Smooth muscle cell (in vitro differentiated cells): ENCODE data around the gene TECPR1. TPM values are rescaled to one million over a fixed set of nuclear protein-coding genes. Genes with fewer than 3 reads are reported as not detected.

ENCODE experiments used
- DNase-seq: peaks from one replicate; lab custom pipeline; 2025; ENCODE audit not compliant: unreplicated experiment; lab: John Stamatoyannopoulos, UW
- H2AFZ ChIP-seq: fragments of 200-600 bp; sonication (generic); 2 replicates; pipeline ENCODE4 v1.6.0; 2016; ENCODE audit warnings: antibody characterized with exemption, low read depth, mild to moderate bottlenecking
- H3F3A ChIP-seq: fragments of 200-600 bp; sonication (generic); 2 replicates; pipeline ENCODE4 v1.6.0; 2017; ENCODE audit warnings: antibody characterized with exemption, low read depth
- H3K27ac ChIP-seq: fragments of 200-600 bp; sonication (generic); 2 replicates; pipeline ENCODE4 v1.5.1; 2016; ENCODE audit warnings: low read depth, mild to moderate bottlenecking
- H3K27me3 ChIP-seq: fragments of 200-600 bp; sonication (generic); 2 replicates; pipeline ENCODE4 v1.6.1; 2016; ENCODE audit warnings: low read depth, mild to moderate bottlenecking
- H3K36me3 ChIP-seq: fragments of 200-600 bp; sonication (generic); 2 replicates; pipeline ENCODE4 v1.5.1; 2016; ENCODE audit warnings: low read depth
- H3K4me1 ChIP-seq: fragments of 200-600 bp; sonication (generic); 2 replicates; pipeline ENCODE4 v1.5.1; 2016; ENCODE audit warnings: low read depth
- H3K4me2 ChIP-seq: fragments of 200-600 bp; sonication (generic); 2 replicates; pipeline ENCODE4 v1.6.0; 2016; ENCODE audit warnings: mild to moderate bottlenecking
- H3K4me3 ChIP-seq: fragments of 200-600 bp; sonication (generic); 2 replicates; pipeline ENCODE4 v1.5.1; 2016; ENCODE audit warnings: mild to moderate bottlenecking
- H3K79me2 ChIP-seq: fragments of 200-600 bp; sonication (generic); 2 replicates; pipeline ENCODE4 v1.6.0; 2016; ENCODE audit warnings: low read depth, mild to moderate bottlenecking
- H3K9ac ChIP-seq: fragments of 200-600 bp; sonication (generic); 2 replicates; pipeline ENCODE4 v1.6.0; 2016; ENCODE audit warnings: low read depth
- H3K9me3 ChIP-seq: fragments of 200-600 bp; sonication (generic); replicated peaks from 2 replicates; pipeline ENCODE4 v1.5.1; 2016; ENCODE audit warnings: low read depth
- H4K20me1 ChIP-seq: fragments of 200-600 bp; sonication (generic); 2 replicates; pipeline ENCODE4 v1.6.0; 2016; ENCODE audit warnings: low read depth
- WGBS: methylation state at CpG from one replicate; pipeline ENCODE4 v1.1.7; 2016; ENCODE audit warnings: low lambda C conversion rate; 5-methylcytosine and 5-hydroxymethylcytosine counted together
- polyA plus RNA-seq: library from polyadenylated mRNA; unstranded; fragments of >200 nt; fragmentation: Nextera tagmentation; extraction: Ambion mirVana; gene quantifications from 2 replicates; pipeline ENCODE4 v1.2.1, GENCODE V29; 2016
- total RNA-seq: library from RNA; depleted of rRNA; stranded (reverse); fragments of >200 nt; gene quantifications from 2 replicates; pipeline ENCODE4 v1.2.3, GENCODE V29; 2014
- TF ChIP-seq, protein P1 (sequence below): fragments of 200-600 bp; sonication (generic); IDR thresholded peaks from 2 replicates; pipeline ENCODE4 v1.5.1; 2017; ENCODE audit warnings: borderline replicate concordance, mild to moderate bottlenecking, antibody characterized with exemption; ENCODE audit not compliant: insufficient read depth, poor library complexity, severe bottlenecking

The TECPR1 gene
- total and polyA plus RNA-seq, 2 experiments from 2014 or later, result 8.9 to 33.1 TPM

DNA sequence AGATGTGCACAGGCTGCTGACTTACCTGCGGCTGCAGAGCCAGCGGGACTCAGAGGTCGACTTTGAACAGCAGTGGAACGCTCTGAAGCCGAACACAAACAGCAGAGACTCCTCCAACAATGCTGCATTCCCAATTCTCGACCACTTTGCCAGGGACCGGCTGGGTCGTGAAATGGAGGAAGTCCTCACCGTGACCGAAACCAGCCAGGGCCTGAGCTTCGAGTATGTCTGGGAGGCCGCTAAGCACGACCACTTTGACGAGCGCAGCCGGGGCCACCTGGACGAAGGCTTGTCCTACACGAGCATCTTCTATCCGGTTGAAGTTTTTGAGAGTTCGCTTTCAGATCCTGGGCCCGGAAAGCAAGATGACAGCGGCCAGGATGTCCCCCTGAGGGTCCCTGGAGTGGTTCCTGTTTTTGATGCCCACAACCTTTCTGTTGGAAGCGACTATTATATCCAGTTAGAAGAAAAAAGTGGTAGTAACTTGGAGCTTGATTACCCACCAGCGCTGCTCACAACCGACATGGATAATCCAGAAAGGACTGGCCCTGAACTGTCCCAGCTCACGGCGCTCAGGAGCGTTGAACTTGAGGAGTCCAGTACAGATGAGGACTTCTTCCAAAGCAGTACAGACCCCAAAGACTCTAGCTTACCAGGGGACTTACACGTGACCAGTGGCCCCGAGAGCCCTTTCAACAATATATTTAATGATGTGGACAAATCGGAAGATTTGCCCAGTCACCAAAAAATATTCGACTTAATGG is 60.2 kb downstream of the TECPR1 start:
- Histone ChIP-seq H4K20me1 (no peaks in the 10 kb centered on the region), H3K27ac (no peak overlapping the region), H3K4me2 (no peak overlapping the region), H2AFZ (no peak overlapping the region), H3K36me3 (no peaks in the 10 kb centered on the region), H3K9ac (no peak overlapping the region), H3K4me3 (no peak overlapping the region), H3K79me2 (no peaks in the 10 kb centered on the region), H3K4me1 (no peaks in the 10 kb centered on the region), H3K9me3 (no peaks in the 10 kb centered on the region), H3F3A (no peaks in the 10 kb centered on the region), H3K27me3 (no peaks in the 10 kb centered on the region)
- WGBS, result 96% methylated on average over 32 of the region's 32 CpGs
- DNase-seq, result no peak
- TF ChIP-seq, protein P1, sequence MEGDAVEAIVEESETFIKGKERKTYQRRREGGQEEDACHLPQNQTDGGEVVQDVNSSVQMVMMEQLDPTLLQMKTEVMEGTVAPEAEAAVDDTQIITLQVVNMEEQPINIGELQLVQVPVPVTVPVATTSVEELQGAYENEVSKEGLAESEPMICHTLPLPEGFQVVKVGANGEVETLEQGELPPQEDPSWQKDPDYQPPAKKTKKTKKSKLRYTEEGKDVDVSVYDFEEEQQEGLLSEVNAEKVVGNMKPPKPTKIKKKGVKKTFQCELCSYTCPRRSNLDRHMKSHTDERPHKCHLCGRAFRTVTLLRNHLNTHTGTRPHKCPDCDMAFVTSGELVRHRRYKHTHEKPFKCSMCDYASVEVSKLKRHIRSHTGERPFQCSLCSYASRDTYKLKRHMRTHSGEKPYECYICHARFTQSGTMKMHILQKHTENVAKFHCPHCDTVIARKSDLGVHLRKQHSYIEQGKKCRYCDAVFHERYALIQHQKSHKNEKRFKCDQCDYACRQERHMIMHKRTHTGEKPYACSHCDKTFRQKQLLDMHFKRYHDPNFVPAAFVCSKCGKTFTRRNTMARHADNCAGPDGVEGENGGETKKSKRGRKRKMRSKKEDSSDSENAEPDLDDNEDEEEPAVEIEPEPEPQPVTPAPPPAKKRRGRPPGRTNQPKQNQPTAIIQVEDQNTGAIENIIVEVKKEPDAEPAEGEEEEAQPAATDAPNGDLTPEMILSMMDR, result no peak

DNA sequence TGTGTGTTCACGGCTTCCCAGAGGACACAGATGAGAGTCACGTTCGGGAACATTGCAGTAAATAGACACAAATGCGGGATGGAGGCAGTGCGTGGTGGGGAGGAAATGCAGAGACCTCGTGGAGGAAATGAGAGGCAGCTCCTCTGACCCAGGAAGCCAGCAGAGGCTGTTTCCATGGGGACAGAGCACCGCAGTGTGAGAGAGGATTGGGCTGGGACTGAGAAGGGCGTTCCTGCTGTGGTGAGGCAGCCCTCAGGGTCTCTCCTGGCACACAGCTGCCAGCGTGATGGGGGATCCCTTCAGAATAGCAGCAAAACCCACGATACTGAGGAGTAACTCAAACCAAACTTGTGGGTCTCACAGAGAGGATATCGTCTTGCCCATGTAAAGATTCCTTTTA is 62.5 kb downstream of the TECPR1 start:
- WGBS, result 96% methylated on average over 11 of the region's 11 CpGs
- no peak overlapping the region for H2AFZ ChIP-seq
- no peak for DNase-seq

DNA sequence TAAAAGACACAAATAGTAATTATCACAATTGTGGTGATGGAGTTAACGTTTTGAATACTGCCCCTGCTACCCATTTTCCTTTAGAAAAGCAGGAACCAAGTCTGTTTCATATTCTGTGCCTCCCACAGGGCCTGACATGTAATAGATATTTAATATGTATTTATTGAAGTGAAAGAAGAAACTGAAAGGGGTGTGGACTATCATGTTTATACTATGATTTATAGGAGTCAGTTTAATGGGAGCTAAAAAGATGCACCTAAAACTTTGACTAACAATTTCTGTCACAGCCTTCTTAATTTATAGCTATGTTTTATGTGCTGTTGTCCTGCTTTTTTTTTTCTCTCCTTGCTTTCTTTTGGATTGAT is 64.9 kb downstream of the TECPR1 start:
- H3K79me2 ChIP-seq, result no peaks in the 10 kb centered on the region
- H2AFZ ChIP-seq, result no peak overlapping the region
- no peaks in the 10 kb centered on the region for H3K36me3 ChIP-seq
- H3K4me1 ChIP-seq, result no peaks in the 10 kb centered on the region
- H3K9me3 ChIP-seq, result no peaks in the 10 kb centered on the region
- no peaks in the 10 kb centered on the region for H3F3A ChIP-seq
- TF ChIP-seq, protein P1, result no peak
- no peak overlapping the region for H3K4me3 ChIP-seq
- H4K20me1 ChIP-seq, result no peaks in the 10 kb centered on the region
- H3K9ac ChIP-seq, result peak overlapping the region; percentile 8
- peak overlapping the region; percentile 61 for H3K4me2 ChIP-seq
- no peak for DNase-seq
- 80% methylated on average over 1 of the region's 1 CpG for WGBS
- no peaks in the 10 kb centered on the region for H3K27me3 ChIP-seq
- H3K27ac ChIP-seq, result peak overlapping the region; percentile 76

More for the DNA sequence above, 62.5 kb downstream of the TECPR1 start:
- Histone ChIP-seq H3K4me3 (no peak overlapping the region), H3K79me2 (no peaks in the 10 kb centered on the region), H3K4me2 (no peak overlapping the region), H3F3A (no peaks in the 10 kb centered on the region), H3K36me3 (no peaks in the 10 kb centered on the region), H3K4me1 (no peaks in the 10 kb centered on the region), H3K27me3 (no peaks in the 10 kb centered on the region), H3K9me3 (no peaks in the 10 kb centered on the region), H3K27ac (no peak overlapping the region), H4K20me1 (no peaks in the 10 kb centered on the region), H3K9ac (no peak overlapping the region)
- TF ChIP-seq, protein P1, result no peak
